Tibial nerve (tissue), 3 donors: ENCODE data around the gene ATXN7L1.

Experiments used
- POLR2A ChIP-seq, 2 donors: fragments of 450-650 bp; IDR thresholded peaks; one replicate each; pipeline ENCODE4 v1.6.1; 2017; ENCODE audit warnings: antibody characterized with exemption in 2 of 2, mild to moderate bottlenecking in 2 of 2, moderate library complexity in 2 of 2
- TF ChIP-seq, protein P1 (sequence below), 5 experiments: fragments of 200-600 bp in 3 of 5; fragments of 450-650 bp in 2 of 5; sonication (generic) in 3 of 5; IDR thresholded peaks; one replicate each; pipeline ENCODE4 v1.5.1; 2016 to 2019; ENCODE audit warnings: antibody characterized with exemption in 5 of 5, mild to moderate bottlenecking in 3 of 5, moderate library complexity in 2 of 5

DNA sequence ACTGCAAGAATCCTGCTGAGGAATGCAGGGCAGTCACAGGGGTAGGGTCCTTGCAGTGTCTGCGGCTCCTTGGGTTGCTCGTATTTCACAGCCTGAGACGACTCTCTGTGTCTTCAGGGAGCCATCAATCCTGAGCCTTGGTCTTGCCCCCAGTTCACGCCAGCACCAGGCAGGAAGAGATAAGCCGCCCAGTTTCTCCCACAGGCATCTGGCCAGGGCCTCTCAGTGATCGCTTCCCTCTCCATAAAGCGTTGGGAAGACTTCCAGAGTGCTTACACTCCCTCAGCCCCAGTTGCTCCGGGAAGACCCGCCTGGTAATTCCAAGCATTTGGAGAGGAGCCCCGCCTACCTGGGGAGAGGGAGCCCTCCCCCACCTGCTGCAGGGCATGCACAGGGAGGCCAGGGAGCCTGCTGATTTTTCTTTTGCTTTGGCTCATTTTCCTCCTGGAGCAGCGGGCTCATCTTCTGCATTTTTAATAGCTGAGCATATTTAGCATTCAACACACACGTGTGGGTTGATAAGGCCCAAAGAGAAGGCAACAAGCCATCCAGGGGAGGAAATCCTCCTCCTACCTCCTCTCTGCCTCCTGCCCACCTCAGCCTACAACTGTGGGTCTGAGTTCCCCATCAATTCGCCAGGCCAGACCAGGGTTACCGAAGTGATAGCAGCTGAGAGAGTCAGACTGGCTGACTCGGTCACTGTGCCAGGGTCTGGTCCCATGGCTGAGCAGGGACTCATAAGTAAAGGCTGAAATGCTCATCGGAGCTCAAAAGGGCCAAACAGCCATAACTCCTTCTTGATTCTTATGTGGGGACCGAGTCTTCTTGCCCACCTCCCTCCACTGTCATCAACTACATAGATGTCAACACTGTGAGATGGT is 220.7 kb downstream of the ATXN7L1 start:
- TF ChIP-seq, protein P1, sequence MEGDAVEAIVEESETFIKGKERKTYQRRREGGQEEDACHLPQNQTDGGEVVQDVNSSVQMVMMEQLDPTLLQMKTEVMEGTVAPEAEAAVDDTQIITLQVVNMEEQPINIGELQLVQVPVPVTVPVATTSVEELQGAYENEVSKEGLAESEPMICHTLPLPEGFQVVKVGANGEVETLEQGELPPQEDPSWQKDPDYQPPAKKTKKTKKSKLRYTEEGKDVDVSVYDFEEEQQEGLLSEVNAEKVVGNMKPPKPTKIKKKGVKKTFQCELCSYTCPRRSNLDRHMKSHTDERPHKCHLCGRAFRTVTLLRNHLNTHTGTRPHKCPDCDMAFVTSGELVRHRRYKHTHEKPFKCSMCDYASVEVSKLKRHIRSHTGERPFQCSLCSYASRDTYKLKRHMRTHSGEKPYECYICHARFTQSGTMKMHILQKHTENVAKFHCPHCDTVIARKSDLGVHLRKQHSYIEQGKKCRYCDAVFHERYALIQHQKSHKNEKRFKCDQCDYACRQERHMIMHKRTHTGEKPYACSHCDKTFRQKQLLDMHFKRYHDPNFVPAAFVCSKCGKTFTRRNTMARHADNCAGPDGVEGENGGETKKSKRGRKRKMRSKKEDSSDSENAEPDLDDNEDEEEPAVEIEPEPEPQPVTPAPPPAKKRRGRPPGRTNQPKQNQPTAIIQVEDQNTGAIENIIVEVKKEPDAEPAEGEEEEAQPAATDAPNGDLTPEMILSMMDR (IDR thresholded peaks at IDR 0.05), result no peak
- TF ChIP-seq POLR2A (IDR thresholded peaks at IDR 0.05), result no peak
